Stomach (tissue), 9 donors: ENCODE data around the gene FOSL2. TPM values are rescaled to one million over a fixed set of nuclear protein-coding genes. Genes with fewer than 3 reads are reported as not detected.

Experiments used
- DNase-seq, 2 donors: peaks; one replicate each; pipeline versions ENCODE4 v3.0.0 to v3.0.0-alpha.2; 2013 to 2019
- H3K27ac ChIP-seq, 5 donors: fragments of 200-600 bp in 4 of 5; sonication (generic) in 4 of 5; one replicate each; pipeline ENCODE4 v1.5.1; 2013 to 2019; ENCODE audit warnings: mild to moderate bottlenecking in 1 of 5, moderate library complexity in 1 of 5
- H3K27me3 ChIP-seq, 3 donors: fragments of 200-600 bp; sonication (generic); one replicate each; pipeline ENCODE4 v1.5.1; 2017 to 2019; ENCODE audit warnings: mixed run types in 1 of 3
- H3K36me3 ChIP-seq, 4 donors: fragments of 200-600 bp; sonication (generic); 1 replicate in 3 of 4; 2 replicates in 1 of 4; pipeline ENCODE4 v1.5.1; 2016 to 2019
- H3K4me1 ChIP-seq, 4 donors: fragments of 200-600 bp; sonication (generic); one replicate each; pipeline ENCODE4 v1.5.1; 2016 to 2019
- H3K4me3 ChIP-seq, 4 donors: fragments of 200-600 bp; sonication (generic) in 3 of 4; one replicate each; pipeline ENCODE4 v1.5.1; 2016 to 2019; ENCODE audit warnings: mild to moderate bottlenecking in 1 of 4
- H3K9me3 ChIP-seq, 4 donors: fragments of 200-600 bp; sonication (generic); one replicate each; pipeline ENCODE4 v1.5.1; 2016 to 2019
- EP300 ChIP-seq: sonication (generic); formaldehyde crosslinking; IDR thresholded peaks from one replicate; pipeline ENCODE4 v1.6.1; 2017; ENCODE audit warnings: antibody characterized with exemption
- POLR2A ChIP-seq, 4 donors: fragments of 450-650 bp; IDR thresholded peaks; one replicate each; pipeline ENCODE4 v1.6.1; 2016; ENCODE audit warnings: antibody characterized with exemption in 4 of 4, control low read depth in 2 of 4, mild to moderate bottlenecking in 1 of 4, moderate library complexity in 1 of 4
- POLR2AphosphoS5 ChIP-seq, 3 donors: sonication (generic); formaldehyde crosslinking; IDR thresholded peaks; one replicate each; pipeline ENCODE4 v1.6.1; 2016; ENCODE audit warnings: antibody characterized with exemption in 3 of 3
- WGBS, 5 donors: extraction: QIAGEN DNeasy Blood & Tissue Kit in 3 of 5; methylation state at CpG; one replicate each; pipeline versions ENCODE4 v1.1.5 to v1.1.7; 2013 to 2018; 5-methylcytosine and 5-hydroxymethylcytosine counted together
- intact Hi-C: fragments of 100-400 bp; cut with DNase I; formaldehyde crosslinking; loops from one replicate; pipeline ENCODE4 v1.15.1; 2023; ENCODE audit warnings: low total_unique reads
- polyA plus RNA-seq, 3 donors: library from polyadenylated mRNA; stranded (reverse); fragments of 200-250 nt; gene quantifications; one replicate each; pipeline ENCODE4 v1.2.3, GENCODE V29; 2013
- total RNA-seq, 5 donors: library from RNA; depleted of rRNA; stranded (reverse); fragments of >200 nt; gene quantifications; one replicate each; pipeline versions ENCODE4 v1.1.0 to v1.2.3, GENCODE V29; 2014 to 2016
- TF ChIP-seq, protein P1 (sequence below), 7 experiments: fragments of 450-650 bp in 4 of 7; fragments of 200-600 bp in 3 of 7; sonication (generic) in 3 of 7; IDR thresholded peaks; one replicate each; pipeline ENCODE4 v1.5.1; 2016 to 2019; ENCODE audit warnings: antibody characterized with exemption in 7 of 7, control low read depth in 2 of 7, mild to moderate bottlenecking in 1 of 7
- donor health status: healthy with polysubstance abuse.
- donor health status: Bipolar disorder and iron deficiency.
- donor health status: healthy.

FOSL2 gene
- total and polyA plus RNA-seq, 8 donors, result 24.4 to 227 (median 71.2) TPM

GRCh38 chr2:28407131-28407975 is 14.7 kb downstream of the FOSL2 start:
- DNase-seq, result peak in 1 of 2 donors; percentile 16
- H3K9me3 ChIP-seq, result no peaks in the 10 kb centered on the region
- H3K36me3 ChIP-seq, result peaks cover 90 to 100% (median 98%) of the 10 kb centered on the region in 4 donors
- peak overlapping the region in 1 of 4 donors; percentile 28 for H3K4me3 ChIP-seq
- intact Hi-C loops, result no loop called here
- H3K27me3 ChIP-seq, result no peaks in the 10 kb centered on the region
- peak overlapping the region; percentile 44 to 84 (median 73) for H3K27ac ChIP-seq
- TF ChIP-seq POLR2AphosphoS5 (IDR thresholded peaks at IDR 0.05) (no peak), POLR2A (IDR thresholded peaks at IDR 0.05) (no peak), EP300 (no peak)
- TF ChIP-seq, protein P1, sequence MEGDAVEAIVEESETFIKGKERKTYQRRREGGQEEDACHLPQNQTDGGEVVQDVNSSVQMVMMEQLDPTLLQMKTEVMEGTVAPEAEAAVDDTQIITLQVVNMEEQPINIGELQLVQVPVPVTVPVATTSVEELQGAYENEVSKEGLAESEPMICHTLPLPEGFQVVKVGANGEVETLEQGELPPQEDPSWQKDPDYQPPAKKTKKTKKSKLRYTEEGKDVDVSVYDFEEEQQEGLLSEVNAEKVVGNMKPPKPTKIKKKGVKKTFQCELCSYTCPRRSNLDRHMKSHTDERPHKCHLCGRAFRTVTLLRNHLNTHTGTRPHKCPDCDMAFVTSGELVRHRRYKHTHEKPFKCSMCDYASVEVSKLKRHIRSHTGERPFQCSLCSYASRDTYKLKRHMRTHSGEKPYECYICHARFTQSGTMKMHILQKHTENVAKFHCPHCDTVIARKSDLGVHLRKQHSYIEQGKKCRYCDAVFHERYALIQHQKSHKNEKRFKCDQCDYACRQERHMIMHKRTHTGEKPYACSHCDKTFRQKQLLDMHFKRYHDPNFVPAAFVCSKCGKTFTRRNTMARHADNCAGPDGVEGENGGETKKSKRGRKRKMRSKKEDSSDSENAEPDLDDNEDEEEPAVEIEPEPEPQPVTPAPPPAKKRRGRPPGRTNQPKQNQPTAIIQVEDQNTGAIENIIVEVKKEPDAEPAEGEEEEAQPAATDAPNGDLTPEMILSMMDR (IDR thresholded peaks at IDR 0.05), result no peak
- WGBS, 5 donors, result 71 to 79% (median 73%) methylated on average over 7 to 8 of the region's 8 CpGs
- H3K4me1 ChIP-seq, result peaks cover 52 to 100% (median 82%) of the 10 kb centered on the region in 4 donors

GRCh38 chr2:28407976-28408690 is 15.5 kb downstream of the FOSL2 start:
- Histone ChIP-seq H3K4me1 (peaks cover 49 to 100% (median 82%) of the 10 kb centered on the region in 4 donors), H3K9me3 (no peaks in the 10 kb centered on the region), H3K27me3 (no peaks in the 10 kb centered on the region), H3K4me3 (peak overlapping the region in 1 of 4 donors; percentile 3), H3K27ac (peak overlapping the region; percentile 27 to 84 (median 73)), H3K36me3 (peaks cover 98 to 100% (median 100%) of the 10 kb centered on the region in 4 donors)
- intact Hi-C loops, result no loop called here
- TF ChIP-seq, protein P1 (IDR thresholded peaks at IDR 0.05), result no peak
- TF ChIP-seq POLR2A (IDR thresholded peaks at IDR 0.05) (no peak), POLR2AphosphoS5 (IDR thresholded peaks at IDR 0.05) (no peak), EP300 (no peak)
- DNase-seq, result no peak
- WGBS, 5 donors, result 69 to 79% (median 73%) methylated on average over 4 to 5 of the region's 5 CpGs

- Histone ChIP-seq H3K36me3 (peaks cover 100% of the 10 kb centered on the region in 4 donors), H3K4me3 (no peak overlapping the region), H3K4me1 (peaks cover 50 to 100% (median 82%) of the 10 kb centered on the region in 4 donors), H3K9me3 (no peaks in the 10 kb centered on the region), H3K27ac (peak overlapping the region; percentile 59 to 84 (median 73)), H3K27me3 (no peaks in the 10 kb centered on the region)
- TF ChIP-seq, protein P1 (IDR thresholded peaks at IDR 0.05), result no peak
- TF ChIP-seq POLR2A (IDR thresholded peaks at IDR 0.05) (no peak), POLR2AphosphoS5 (IDR thresholded peaks at IDR 0.05) (no peak), EP300 (no peak)
- peak in 1 of 2 donors; percentile 63 for DNase-seq
- 66 to 77% (median 72%) methylated on average over 25 to 26 of the region's 26 CpGs for WGBS, 5 donors
- intact Hi-C loops, result no loop called here
These were observed 16.3 kb downstream of the FOSL2 start for GRCh38 chr2:28408764-28409599.
